Measurements from ENCODE around the gene FAF1. TPM values are rescaled to one million over a fixed set of nuclear protein-coding genes. Genes with fewer than 3 reads are reported as not detected.

The FAF1 gene
- total and polyA plus RNA-seq, 2 donors (not counting 3 experiments of a cell fraction or from before 2014, with no cell fraction given): 9.0 to 57.6 TPM

- H3K9me3 ChIP-seq (replicated peaks; ENCODE audit: control insufficient read depth, insufficient read depth, low read length): no peaks in the 10 kb centered on the region
- CTCF ChIA-PET: interaction anchor here (0.7 to 2.7 kb wide), 8 partner anchors 13 to 504 kb away, joined by 3 to 12 read pairs (median 3); no protein-coding TSS in a partner anchor
- intact Hi-C loops (cut with micrococcal nuclease) (no loop called here), dilution Hi-C loops (cut with MboI; ENCODE audit: extremely low pct_ligation_motif_present, low sequenced_read_pairs) (no loop called here)
- no peaks in the 10 kb centered on the region for H3K36me3 ChIP-seq (ENCODE audit: control insufficient read depth in 2 of 2, extremely low read depth in 1 of 2, insufficient read depth in 2 of 2, low read length in 2 of 2)
- DNase-seq (ENCODE audit: low read depth, low spot score): no peak
- H2AFZ ChIP-seq (ENCODE audit: low read depth, low read length): no peak overlapping the region
- no peak overlapping the region for H3K4me2 ChIP-seq (ENCODE audit: insufficient read depth, low read length)
- no peak overlapping the region for H3K4me3 ChIP-seq (replicated peaks in 1 of 3; ENCODE audit: insufficient read depth in 1 of 3, low read depth in 1 of 3, low read length in 3 of 3)
- no peaks in the 10 kb centered on the region for H3K27me3 ChIP-seq (ENCODE audit: control insufficient read depth in 2 of 2, insufficient read depth in 2 of 2, low read length in 2 of 2)
- no peak for TF ChIP-seq JUN (IDR thresholded peaks at IDR 0.05; ENCODE audit: borderline replicate concordance, insufficient read depth, insufficient read length, low read depth)
- TF ChIP-seq POLR2A (IDR thresholded peaks at IDR 0.05; ENCODE audit: low read depth, low read length): no peak
- TF ChIP-seq EZH2 (IDR thresholded peaks at IDR 0.05; ENCODE audit: borderline replicate concordance, low read depth, low read length, severe bottlenecking): no peak
- no peak for TF ChIP-seq GATA2 (IDR thresholded peaks at IDR 0.05; ENCODE audit: insufficient read depth, insufficient read length, low read depth, low read length)
- no peak for TF ChIP-seq MAX (IDR thresholded peaks at IDR 0.05; ENCODE audit: insufficient read depth, insufficient read length)
- no peak for TF ChIP-seq CTCF (IDR thresholded peaks at IDR 0.05; ENCODE audit: extremely low read depth in 1 of 2, insufficient read depth in 1 of 2, low read depth in 1 of 2, low read length in 2 of 2)
- no peak for TF ChIP-seq MYC (IDR thresholded peaks at IDR 0.05; ENCODE audit: low read depth, low read length)
- no peak for TF ChIP-seq POLR2AphosphoS5 (IDR thresholded peaks at IDR 0.05; ENCODE audit: insufficient read depth, low read depth, low read length)
- TF ChIP-seq FOS (IDR thresholded peaks at IDR 0.05; ENCODE audit: borderline replicate concordance, insufficient read depth, low read length): no peak
- POLR2A ChIA-PET: interaction anchor here (0.7 kb wide), 1 partner anchor 80 kb away, joined by 4 read pairs; no protein-coding TSS in a partner anchor
- no TSS peak for BruUV-seq (replicated peaks)
- H3K79me2 ChIP-seq (ENCODE audit: control insufficient read depth, insufficient read depth, low read length): no peaks in the 10 kb centered on the region
- no peak overlapping the region for H3K9ac ChIP-seq (replicated peaks; ENCODE audit: extremely low read depth, insufficient read depth, low read length)
- H3K9me1 ChIP-seq (replicated peaks; ENCODE audit: control insufficient read depth, extremely low read depth, insufficient read depth, low read length): no peaks in the 10 kb centered on the region
- no peaks in the 10 kb centered on the region for H4K20me1 ChIP-seq (replicated peaks; ENCODE audit: control insufficient read depth, extremely low read depth, insufficient read depth, low read length)
- no peak for FAIRE-seq
- H3K27ac ChIP-seq (ENCODE audit: insufficient read depth, low read depth, low read length): no peak overlapping the region
- H3K4me1 ChIP-seq (ENCODE audit: control insufficient read depth, extremely low read depth, insufficient read depth, low read length): no peaks in the 10 kb centered on the region
Observed at GRCh38 chr1:50684185-50684584, 275.9 kb downstream of the FAF1 start.
